PC-9 (cell line): ENCODE results near the gene PKLR.

ENCODE experiments used
- CTCF ChIP-seq: fragments of 200-600 bp; sonication (generic); conservative IDR thresholded peaks from 2 replicates; pipeline ENCODE4 v1.6.1; 2017; ENCODE audit warnings: mixed run types, antibody characterized with exemption, mild to moderate bottlenecking, moderate library complexity
- EZH2 ChIP-seq: fragments of 200-600 bp; sonication (generic); IDR thresholded peaks from 2 replicates; pipeline ENCODE4 v1.8.0; 2017; ENCODE audit warnings: antibody characterized with exemption, low read depth

- TF ChIP-seq CTCF (no peak), EZH2 (no peak)
These were observed 38.4 kb upstream of the PKLR start for GRCh38 chr1:155339515-155340097.
